GM12878 (cell line): ENCODE measurements around the gene TMEM175. TPM values are rescaled to one million over a fixed set of nuclear protein-coding genes. Genes with fewer than 3 reads are reported as not detected.

Source experiments
- ATAC-seq: fragments of 200-7000 bp; cut with Tn5 transposase; 3 replicates; pipeline ENCODE4 v1.9.1; 2020; ENCODE audit warnings: mild to moderate bottlenecking, moderate library complexity
- BruUV-seq: library from RNA; stranded (reverse); fragments of 400-500 nt; replicated peaks from 2 replicates; lab custom pipeline; 2021; lab: Mats Ljungman, UMichigan
- CTCF ChIA-PET: fragments of 300-600 bp; sonication (Branson Sonifier 250); formaldehyde crosslinking; extraction: SDS; loops from one replicate; lab custom pipeline; 2021; ENCODE audit warnings: inconsistent platforms; lab: Yijun Ruan, JAX
- POLR2A ChIA-PET: fragments of 350-600 bp; formaldehyde crosslinking; extraction: SDS; loops from one replicate; lab custom pipeline; 2021; ENCODE audit warnings: inconsistent platforms; lab: Charles Lee
- RAD21 ChIA-PET: fragments of 300-600 bp; sonication (Branson Sonifier 250); formaldehyde crosslinking; loops from one replicate; lab custom pipeline; 2023; ENCODE audit warnings: antibody characterized with exemption; ENCODE audit not compliant: unreplicated experiment; lab: Charles Lee
- SMC1A ChIA-PET: fragments of 300-600 bp; sonication (Branson Sonifier 250); formaldehyde crosslinking; loops from one replicate; lab custom pipeline; 2023; ENCODE audit not compliant: unreplicated experiment, uncharacterized antibody; lab: Charles Lee
- DNase-seq: peaks from one replicate; pipeline ENCODE4 v3.0.0-alpha.2; 2011; ENCODE audit warnings: low read depth, low spot score
- FAIRE-seq: peaks from 3 replicates; lab custom pipeline; 2011; peaks lifted over from hg19 to GRCh38; lab: Jason Lieb, UNC
- H2AFZ ChIP-seq: 2 replicates; pipeline ENCODE4 v1.6.0; 2011; ENCODE audit warnings: low read depth, low read length, control low read depth; ENCODE audit not compliant: control insufficient read depth
- H3K27ac ChIP-seq: 2 replicates; pipeline ENCODE4 v1.5.1; 2011; ENCODE audit warnings: control low read depth; ENCODE audit not compliant: control insufficient read depth, insufficient read depth
- H3K27me3 ChIP-seq, 2 experiments: replicated peaks in 1 of 2; 2 replicates each; pipeline versions ENCODE4 v1.6.0 to v1.6.1; 2011; ENCODE audit warnings: low read length in 1 of 2; ENCODE audit not compliant: control insufficient read depth in 2 of 2, insufficient read depth in 2 of 2
- H3K36me3 ChIP-seq, 2 experiments: 2 replicates each; pipeline ENCODE4 v1.5.1; 2011; ENCODE audit warnings: low read length in 1 of 2; ENCODE audit not compliant: control insufficient read depth in 2 of 2, insufficient read depth in 2 of 2
- H3K4me1 ChIP-seq: 2 replicates; pipeline ENCODE4 v1.6.1; 2011; ENCODE audit warnings: mild to moderate bottlenecking, low read length, moderate library complexity, mixed read lengths; ENCODE audit not compliant: control insufficient read depth, insufficient read depth
- H3K4me2 ChIP-seq: 2 replicates; pipeline ENCODE4 v1.6.0; 2011; ENCODE audit warnings: control low read depth; ENCODE audit not compliant: control insufficient read depth, insufficient read depth
- H3K4me3 ChIP-seq: fragments of 200-600 bp; sonication (generic); 2 replicates; pipeline ENCODE4 v1.5.1; 2016
- H3K79me2 ChIP-seq: 2 replicates; pipeline ENCODE4 v1.6.0; 2011; ENCODE audit warnings: low read length; ENCODE audit not compliant: control insufficient read depth, insufficient read depth
- H3K9ac ChIP-seq: 2 replicates; pipeline ENCODE4 v1.8.0; 2011; ENCODE audit warnings: low read length, control low read depth, mixed read lengths; ENCODE audit not compliant: control insufficient read depth, insufficient read depth
- H3K9me3 ChIP-seq: replicated peaks from 3 replicates; pipeline ENCODE4 v1.5.1; 2011; ENCODE audit warnings: mild to moderate bottlenecking, low read length; ENCODE audit not compliant: control insufficient read depth, insufficient read depth
- H4K20me1 ChIP-seq: 2 replicates; pipeline ENCODE4 v1.6.0; 2011; ENCODE audit not compliant: control insufficient read depth, insufficient read depth
- EED ChIP-seq: sonication (generic); IDR thresholded peaks from 2 replicates; pipeline ENCODE4 v1.6.1; 2016; ENCODE audit warnings: antibody characterized with exemption, low read depth
- FOXK2 ChIP-seq: fragments of 450-650 bp; IDR thresholded peaks from 2 replicates; pipeline ENCODE4 v1.6.1; 2017; ENCODE audit warnings: mild to moderate bottlenecking, moderate library complexity
- GATAD2B ChIP-seq: fragments of 450-650 bp; conservative IDR thresholded peaks from 2 replicates; pipeline ENCODE4 v1.6.1; 2017; ENCODE audit warnings: low read depth, mild to moderate bottlenecking, moderate library complexity
- POLR2AphosphoS2 ChIP-seq: IDR thresholded peaks from 2 replicates; pipeline ENCODE4 v1.6.1; 2011; ENCODE audit warnings: low read depth, mild to moderate bottlenecking, low read length, improper control_type of control experiment, moderate library complexity
- RAD51 ChIP-seq: fragments of 450-650 bp; IDR thresholded peaks from 2 replicates; pipeline ENCODE4 v1.6.1; 2016; ENCODE audit warnings: moderate library complexity, mild to moderate bottlenecking, inconsistent platforms
- RELA ChIP-seq: fragments of 450-650 bp; IDR thresholded peaks from 2 replicates; pipeline ENCODE4 v1.8.0; 2014; ENCODE audit warnings: borderline replicate concordance; ENCODE audit not compliant: partially characterized antibody
- SIN3A ChIP-seq: IDR thresholded peaks from 2 replicates; pipeline ENCODE4 v1.6.1; 2012; ENCODE audit warnings: low read depth, low read length, improper control_type of control experiment
- TARDBP ChIP-seq: IDR thresholded peaks from 2 replicates; pipeline ENCODE4 v1.6.1; 2016; ENCODE audit warnings: borderline replicate concordance
- TCF7 ChIP-seq: IDR thresholded peaks from 2 replicates; pipeline ENCODE4 v1.6.1; 2014; ENCODE audit warnings: antibody characterized with exemption, borderline replicate concordance
- YBX1 ChIP-seq: fragments of 450-650 bp; IDR thresholded peaks from 2 replicates; pipeline ENCODE4 v1.6.1; 2016; ENCODE audit warnings: antibody characterized with exemption
- ZZZ3 ChIP-seq: IDR thresholded peaks from 2 replicates; pipeline ENCODE4 v1.6.1; 2011; ENCODE audit warnings: low read depth; ENCODE audit not compliant: control insufficient read depth, insufficient read length
- WGBS: methylation state at CpG from one replicate; pipeline ENCODE4 v1.1.6; 2016; ENCODE audit warnings: low lambda C conversion rate; ENCODE audit not compliant: insufficient replicate concordance, insufficient coverage; ENCODE audit errors: missing lambda C conversion rate; 5-methylcytosine and 5-hydroxymethylcytosine counted together
- in situ Hi-C: fragments of 300-500 bp; cut with MboI; formaldehyde crosslinking; loops from 9 replicates; pipeline ENCODE4 v1.14.3; 2018; ENCODE audit warnings: mixed read lengths
- intact Hi-C: fragments of 100-400 bp; cut with micrococcal nuclease; formaldehyde crosslinking; loops from one replicate; pipeline ENCODE4 v1.14.2; 2022; ENCODE audit not compliant: unreplicated experiment
- polyA plus RNA-seq, 11 experiments: library from polyadenylated mRNA; depleted of rRNA in 4 of 11; unstranded in 6 of 11; stranded (reverse) in 5 of 11; fragments of >200 nt; fragmentation: Nextera tagmentation in 4 of 11; fragmentation: Illumina TruSeq in 1 of 11; extraction: Ambion mirVana in 4 of 11; extraction: Trizol in 1 of 11; gene quantifications; 1 replicate in 1 of 11; 2 replicates in 10 of 11; pipeline versions ENCODE4 v1.2.1 to v1.2.3, GENCODE V29; 2011 to 2016; ENCODE audit warnings: inconsistent platforms in 2 of 11, missing spikeins in 2 of 11, low read depth in 1 of 11
- total RNA-seq, 4 experiments: library from RNA; depleted of rRNA in 3 of 4; stranded (reverse); fragments of >200 nt in 3 of 4; fragmentation: Illumina TruSeq in 1 of 4; extraction: Trizol in 1 of 4; gene quantifications; 2 replicates each; pipeline versions ENCODE4 v1.2.1 to v1.2.3, GENCODE V29; 2013 to 2021
- TF ChIP-seq, protein P1 (sequence below): fragments of 450-650 bp; IDR thresholded peaks from 2 replicates; pipeline ENCODE4 v1.6.1; 2017; ENCODE audit warnings: low read depth, mild to moderate bottlenecking, moderate library complexity
- TF ChIP-seq, protein P2 (sequence below): IDR thresholded peaks from 2 replicates; pipeline ENCODE4 v1.6.1; 2012; ENCODE audit warnings: low read depth, low read length, improper control_type of control experiment
- TF ChIP-seq, protein P3 (sequence below): fragments of 450-650 bp; IDR thresholded peaks from 2 replicates; pipeline ENCODE4 v1.6.1; 2017; ENCODE audit warnings: mild to moderate bottlenecking
- TF ChIP-seq, protein P4 (sequence below): IDR thresholded peaks from 2 replicates; pipeline ENCODE4 v1.6.1; 2012; ENCODE audit warnings: mild to moderate bottlenecking, low read depth, low read length

Gene TMEM175
- total and polyA plus RNA-seq, 10 of the 15 experiments (the other 5 are each of a cell fraction or from before 2014, with no cell fraction given): 0.11 to 39.5 (median 22.3) TPM

DNA sequence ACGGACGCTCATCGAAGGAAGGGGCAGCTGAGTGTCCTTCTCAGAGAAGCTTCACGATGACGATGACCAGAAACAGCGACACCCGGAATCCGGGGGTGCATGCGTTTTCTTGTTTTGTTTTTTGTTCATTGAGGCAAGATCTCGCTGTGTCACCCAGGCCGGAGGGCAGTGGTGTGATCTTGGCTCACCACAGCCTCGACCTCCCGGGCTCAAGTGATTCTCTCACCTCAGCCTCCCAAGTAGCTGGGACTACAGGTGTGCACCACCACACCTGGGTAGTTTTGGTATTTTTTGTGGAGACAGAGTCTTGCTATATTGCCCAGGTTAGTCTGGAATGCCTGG is 21.3 kb downstream of the TMEM175 start (continued):
- TF ChIP-seq, protein P1, sequence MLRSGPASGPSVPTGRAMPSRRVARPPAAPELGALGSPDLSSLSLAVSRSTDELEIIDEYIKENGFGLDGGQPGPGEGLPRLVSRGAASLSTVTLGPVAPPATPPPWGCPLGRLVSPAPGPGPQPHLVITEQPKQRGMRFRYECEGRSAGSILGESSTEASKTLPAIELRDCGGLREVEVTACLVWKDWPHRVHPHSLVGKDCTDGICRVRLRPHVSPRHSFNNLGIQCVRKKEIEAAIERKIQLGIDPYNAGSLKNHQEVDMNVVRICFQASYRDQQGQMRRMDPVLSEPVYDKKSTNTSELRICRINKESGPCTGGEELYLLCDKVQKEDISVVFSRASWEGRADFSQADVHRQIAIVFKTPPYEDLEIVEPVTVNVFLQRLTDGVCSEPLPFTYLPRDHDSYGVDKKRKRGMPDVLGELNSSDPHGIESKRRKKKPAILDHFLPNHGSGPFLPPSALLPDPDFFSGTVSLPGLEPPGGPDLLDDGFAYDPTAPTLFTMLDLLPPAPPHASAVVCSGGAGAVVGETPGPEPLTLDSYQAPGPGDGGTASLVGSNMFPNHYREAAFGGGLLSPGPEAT: no peak
- TF ChIP-seq SIN3A (no peak), YBX1 (no peak)

DNA sequence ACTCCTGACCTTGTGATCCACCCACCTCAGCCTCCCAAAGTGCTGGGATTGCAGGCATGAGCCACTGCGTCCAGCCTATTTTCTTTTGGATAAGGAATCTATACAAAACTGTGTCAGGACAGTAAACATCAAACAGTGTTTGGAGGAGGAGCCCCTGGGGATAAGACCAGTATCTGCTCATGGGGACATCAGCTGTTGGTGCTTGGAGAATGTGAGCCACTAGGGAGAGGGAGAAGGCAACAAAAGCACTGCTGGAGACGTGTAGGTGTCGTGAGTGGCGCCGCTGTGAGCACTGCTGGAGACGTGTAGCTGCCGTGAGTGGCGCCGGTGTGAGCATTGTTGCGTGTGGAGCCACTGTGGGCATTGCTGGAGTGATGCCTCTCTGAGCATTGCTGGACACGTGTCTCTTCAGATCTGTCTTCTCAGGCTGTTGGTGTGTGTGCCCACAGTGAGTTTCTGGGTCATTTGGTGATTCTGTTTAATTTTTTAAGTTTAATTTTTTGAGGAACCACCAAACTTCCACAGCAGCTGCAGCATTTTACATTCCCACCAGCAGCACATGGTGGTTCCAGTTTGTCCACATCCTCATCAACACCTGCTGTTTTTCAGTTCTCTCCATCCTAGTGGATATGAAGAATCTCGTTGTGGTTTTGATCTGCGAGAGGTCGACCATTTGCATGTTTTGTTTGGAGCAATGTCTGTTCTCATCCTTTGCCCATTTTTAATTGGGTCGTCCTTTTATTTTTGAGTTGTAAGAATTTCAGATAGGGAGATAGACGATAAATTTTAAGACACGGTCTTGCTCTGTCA is 22.2 kb downstream of the TMEM175 start:
- no peaks in the 10 kb centered on the region; a peak in 1 of 4 replicates for H3K36me3 ChIP-seq
- CTCF ChIA-PET: no interaction called here
- in situ Hi-C loops: no loop called here
- H3K9ac ChIP-seq: no peak overlapping the region
- H3K27me3 ChIP-seq: no peaks in the 10 kb centered on the region
- FAIRE-seq: no peak
- POLR2A ChIA-PET: no interaction called here
- no peak for ATAC-seq
- no peak overlapping the region for H3K4me2 ChIP-seq
- SMC1A ChIA-PET: no interaction called here
- H3K4me3 ChIP-seq: no peak overlapping the region
- H3K79me2 ChIP-seq: no peaks in the 10 kb centered on the region
- H3K27ac ChIP-seq: no peak overlapping the region
- H3K4me1 ChIP-seq: no peaks in the 10 kb centered on the region
- H4K20me1 ChIP-seq: no peaks in the 10 kb centered on the region
- 74% methylated on average over 17 of the region's 17 CpGs for WGBS
- no peak overlapping the region for H2AFZ ChIP-seq
- no peak for DNase-seq
- intact Hi-C loops: no loop called here
- RAD21 ChIA-PET: no interaction called here
- BruUV-seq: no TSS peak
- H3K9me3 ChIP-seq: no peaks in the 10 kb centered on the region
- TF ChIP-seq RELA (no peak), FOXK2 (no peak), EED (no peak), TCF7 (no peak), GATAD2B (no peak), TARDBP (no peak), ZZZ3 (no peak), POLR2AphosphoS2 (no peak), RAD51 (no peak)
- TF ChIP-seq, protein P2, sequence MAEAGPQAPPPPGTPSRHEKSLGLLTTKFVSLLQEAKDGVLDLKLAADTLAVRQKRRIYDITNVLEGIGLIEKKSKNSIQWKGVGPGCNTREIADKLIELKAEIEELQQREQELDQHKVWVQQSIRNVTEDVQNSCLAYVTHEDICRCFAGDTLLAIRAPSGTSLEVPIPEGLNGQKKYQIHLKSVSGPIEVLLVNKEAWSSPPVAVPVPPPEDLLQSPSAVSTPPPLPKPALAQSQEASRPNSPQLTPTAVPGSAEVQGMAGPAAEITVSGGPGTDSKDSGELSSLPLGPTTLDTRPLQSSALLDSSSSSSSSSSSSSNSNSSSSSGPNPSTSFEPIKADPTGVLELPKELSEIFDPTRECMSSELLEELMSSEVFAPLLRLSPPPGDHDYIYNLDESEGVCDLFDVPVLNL: no peak
- TF ChIP-seq, protein P3, sequence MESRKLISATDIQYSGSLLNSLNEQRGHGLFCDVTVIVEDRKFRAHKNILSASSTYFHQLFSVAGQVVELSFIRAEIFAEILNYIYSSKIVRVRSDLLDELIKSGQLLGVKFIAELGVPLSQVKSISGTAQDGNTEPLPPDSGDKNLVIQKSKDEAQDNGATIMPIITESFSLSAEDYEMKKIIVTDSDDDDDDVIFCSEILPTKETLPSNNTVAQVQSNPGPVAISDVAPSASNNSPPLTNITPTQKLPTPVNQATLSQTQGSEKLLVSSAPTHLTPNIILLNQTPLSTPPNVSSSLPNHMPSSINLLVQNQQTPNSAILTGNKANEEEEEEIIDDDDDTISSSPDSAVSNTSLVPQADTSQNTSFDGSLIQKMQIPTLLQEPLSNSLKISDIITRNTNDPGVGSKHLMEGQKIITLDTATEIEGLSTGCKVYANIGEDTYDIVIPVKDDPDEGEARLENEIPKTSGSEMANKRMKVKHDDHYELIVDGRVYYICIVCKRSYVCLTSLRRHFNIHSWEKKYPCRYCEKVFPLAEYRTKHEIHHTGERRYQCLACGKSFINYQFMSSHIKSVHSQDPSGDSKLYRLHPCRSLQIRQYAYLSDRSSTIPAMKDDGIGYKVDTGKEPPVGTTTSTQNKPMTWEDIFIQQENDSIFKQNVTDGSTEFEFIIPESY: no peak
- TF ChIP-seq, protein P4, sequence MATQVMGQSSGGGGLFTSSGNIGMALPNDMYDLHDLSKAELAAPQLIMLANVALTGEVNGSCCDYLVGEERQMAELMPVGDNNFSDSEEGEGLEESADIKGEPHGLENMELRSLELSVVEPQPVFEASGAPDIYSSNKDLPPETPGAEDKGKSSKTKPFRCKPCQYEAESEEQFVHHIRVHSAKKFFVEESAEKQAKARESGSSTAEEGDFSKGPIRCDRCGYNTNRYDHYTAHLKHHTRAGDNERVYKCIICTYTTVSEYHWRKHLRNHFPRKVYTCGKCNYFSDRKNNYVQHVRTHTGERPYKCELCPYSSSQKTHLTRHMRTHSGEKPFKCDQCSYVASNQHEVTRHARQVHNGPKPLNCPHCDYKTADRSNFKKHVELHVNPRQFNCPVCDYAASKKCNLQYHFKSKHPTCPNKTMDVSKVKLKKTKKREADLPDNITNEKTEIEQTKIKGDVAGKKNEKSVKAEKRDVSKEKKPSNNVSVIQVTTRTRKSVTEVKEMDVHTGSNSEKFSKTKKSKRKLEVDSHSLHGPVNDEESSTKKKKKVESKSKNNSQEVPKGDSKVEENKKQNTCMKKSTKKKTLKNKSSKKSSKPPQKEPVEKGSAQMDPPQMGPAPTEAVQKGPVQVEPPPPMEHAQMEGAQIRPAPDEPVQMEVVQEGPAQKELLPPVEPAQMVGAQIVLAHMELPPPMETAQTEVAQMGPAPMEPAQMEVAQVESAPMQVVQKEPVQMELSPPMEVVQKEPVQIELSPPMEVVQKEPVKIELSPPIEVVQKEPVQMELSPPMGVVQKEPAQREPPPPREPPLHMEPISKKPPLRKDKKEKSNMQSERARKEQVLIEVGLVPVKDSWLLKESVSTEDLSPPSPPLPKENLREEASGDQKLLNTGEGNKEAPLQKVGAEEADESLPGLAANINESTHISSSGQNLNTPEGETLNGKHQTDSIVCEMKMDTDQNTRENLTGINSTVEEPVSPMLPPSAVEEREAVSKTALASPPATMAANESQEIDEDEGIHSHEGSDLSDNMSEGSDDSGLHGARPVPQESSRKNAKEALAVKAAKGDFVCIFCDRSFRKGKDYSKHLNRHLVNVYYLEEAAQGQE: no peak
